ENCODE data around the gene PYDC1. TPM values are rescaled to one million over a fixed set of nuclear protein-coding genes. Genes with fewer than 3 reads are reported as not detected.

The PYDC1 gene
- total and polyA plus RNA-seq, 2 of the 8 experiments (the other 6 are each of a cell fraction or from before 2014, with no cell fraction given), result 3.5 to 11.1 TPM

- H3K4me2 ChIP-seq (ENCODE audit: insufficient read depth in 1 of 2, low read depth in 2 of 2, low read length in 2 of 2), result 0 out of 4 replicates have a peak overlapping the region, but pooled peaks of 1 of the 2 experiments have one; percentile 8
- CTCF ChIA-PET (ENCODE audit: partially characterized antibody), result interaction anchor here (0.8 kb wide), 1 partner anchor 86 kb away, joined by 3 read pairs; no protein-coding TSS in a partner anchor
- no peak for DNase-seq (ENCODE audit: low read depth in 1 of 2, low spot score in 2 of 2)
Observed at GRCh38 chr16:31246296-31246695, 29.4 kb upstream of the PYDC1 start.

More at GRCh38 chr16:31246296-31246695, 29.4 kb upstream of the PYDC1 start:
- Histone ChIP-seq H3K9me3 (ENCODE audit: insufficient read depth in 2 of 2, low read depth in 1 of 2, low read length in 1 of 2) (no peaks in the 10 kb centered on the region), H3K79me1 (ENCODE audit: low read depth, low read length) (no peaks in the 10 kb centered on the region), H2BK15ac (ENCODE audit: low read length) (no peak overlapping the region), H3K4me1 (replicated peaks in 1 of 4; ENCODE audit: control insufficient read depth in 3 of 4, insufficient read depth in 4 of 4, low read length in 3 of 4) (peaks cover 0 to 18% (median 3%) of the 10 kb centered on the region in 4 experiments; a peak in 5 of 7 replicates), H2BK12ac (ENCODE audit: low read depth, low read length) (no peak overlapping the region), H4K91ac (replicated peaks; ENCODE audit: insufficient read length, low read length) (peak overlapping the region; percentile 96), H4K5ac (ENCODE audit: insufficient read length, low read depth, low read length) (no peak overlapping the region), H2BK120ac (replicated peaks; ENCODE audit: low read depth, low read length) (peak overlapping the region; percentile 99), H2BK5ac (ENCODE audit: low read depth, low read length) (no peak overlapping the region; the same call in 1 of the 2 replicates), H3K56ac (replicated peaks; ENCODE audit: insufficient read length, low read depth, low read length) (no peak overlapping the region), H3K27me3 (replicated peaks in 1 of 4; ENCODE audit: control insufficient read depth in 3 of 4, extremely low read depth in 1 of 4, insufficient read depth in 3 of 4, low read length in 3 of 4) (peaks cover 0 to 3% (median 0%) of the 10 kb centered on the region in 4 experiments; a peak in 1 of 7 replicates), H3K36me3 (ENCODE audit: control insufficient read depth in 2 of 4, insufficient read depth in 4 of 4, low read length in 3 of 4) (no peaks in the 10 kb centered on the region), H4K8ac (ENCODE audit: extremely low read depth, insufficient read depth, low read length) (no peak overlapping the region), H4K20me1 (replicated peaks in 1 of 2; ENCODE audit: control insufficient read depth in 1 of 2, insufficient read depth in 2 of 2, low read length in 2 of 2) (no peaks in the 10 kb centered on the region), H2AK5ac (ENCODE audit: low read depth, low read length) (no peak overlapping the region), H3K18ac (ENCODE audit: extremely low read depth, low read length) (no peak overlapping the region), H3K9ac (replicated peaks in 1 of 4; ENCODE audit: extremely low read depth in 1 of 4, low read depth in 3 of 4, low read length in 3 of 4) (no peak overlapping the region), H3K14ac (ENCODE audit: insufficient read length) (no peak overlapping the region), H3K4ac (replicated peaks; ENCODE audit: insufficient read length, low read depth, low read length) (peak overlapping the region; percentile 99), H2BK20ac (ENCODE audit: low read length) (peak overlapping the region; percentile 92; the same call in 1 of the 2 replicates), H3K4me3 (ENCODE audit: extremely low read depth in 1 of 4, insufficient read depth in 2 of 4, low read depth in 3 of 4, low read length in 4 of 4) (no peak overlapping the region), H3K23me2 (ENCODE audit: low read depth, low read length) (no peaks in the 10 kb centered on the region), H3K23ac (ENCODE audit: insufficient read length) (no peak overlapping the region), H3K27ac (ENCODE audit: low read depth, low read length) (no peak overlapping the region), H2AFZ (ENCODE audit: low read length) (no peak overlapping the region), H3K79me2 (ENCODE audit: control insufficient read depth in 1 of 2, insufficient read depth in 2 of 2, low read length in 2 of 2) (no peaks in the 10 kb centered on the region)
- POLR2A ChIA-PET (ENCODE audit: partially characterized antibody), result interaction anchor here (1.5 kb wide), 1 partner anchor 66 kb away, joined by 3 read pairs; no protein-coding TSS in a partner anchor
- peak; percentile 72; the same call in 1 of the 2 replicates for TF ChIP-seq KDM1A (IDR thresholded peaks at IDR 0.05; ENCODE audit: borderline replicate concordance, low read length)
- no peak for TF ChIP-seq SP4 (IDR thresholded peaks at IDR 0.05; ENCODE audit: low read length)
- 78% methylated on average over 3 of the region's 3 CpGs; no CpG with 5 or more reads in 1 of the 2 experiments for WGBS, 2 experiments (ENCODE audit: extremely low coverage in 1 of 2, insufficient coverage in 1 of 2, insufficient read length in 1 of 2, insufficient replicate concordance in 2 of 2, low coverage in 1 of 2, low lambda C conversion rate in 2 of 2, missing lambda C conversion rate in 1 of 2)
- FAIRE-seq, result no peak

All from H1 (cell line).